Colonic mucosa (tissue), 4 donors: ENCODE data around the gene CBY2. TPM values are rescaled to one million over a fixed set of nuclear protein-coding genes. Genes with fewer than 3 reads are reported as not detected.

Experiments used
- DNase-seq: peaks from one replicate; pipeline ENCODE4 v3.0.0-alpha.2; 2020
- H3K27ac ChIP-seq: fragments of 200-600 bp; one replicate; pipeline ENCODE4 v1.8.0; 2021
- H3K27me3 ChIP-seq: fragments of 200-600 bp; one replicate; pipeline ENCODE4 v1.8.0; 2021
- H3K36me3 ChIP-seq: fragments of 200-600 bp; one replicate; pipeline ENCODE4 v1.8.0; 2021
- H3K4me1 ChIP-seq: fragments of 200-600 bp; one replicate; pipeline ENCODE4 v1.8.0; 2021; ENCODE audit warnings: mild to moderate bottlenecking
- H3K4me3 ChIP-seq: fragments of 200-600 bp; one replicate; pipeline ENCODE4 v1.8.0; 2021
- H3K9ac ChIP-seq, 2 donors: one replicate each; pipeline ENCODE4 v1.7.0; 2013; ENCODE audit warnings: control low read depth in 2 of 2, low read depth in 2 of 2, low read length in 2 of 2
- H3K9me3 ChIP-seq: fragments of 200-600 bp; one replicate; pipeline ENCODE4 v1.8.0; 2021
- intact Hi-C: fragments of 100-400 bp; cut with DNase I; formaldehyde crosslinking; loops from one replicate; pipeline ENCODE4 v1.14.1; 2022
- total RNA-seq, 2 donors: library from RNA; stranded (reverse); fragmentation: NEBNext Ultra II Directional in 1 of 2; extraction: Animal tissue kit (Norgen Biotek cat#: 25700) in 1 of 2; gene quantifications; one replicate each; pipeline ENCODE4 v1.2.1, GENCODE V29; 2021
- TF ChIP-seq, protein P1 (sequence below): fragments of 200-600 bp; IDR thresholded peaks from one replicate; pipeline ENCODE4 v1.8.0; 2022; ENCODE audit warnings: antibody characterized with exemption, mild to moderate bottlenecking
- donor health status: healthy.
- donor health status: DM: no; HTN: no; CAD: no.
- donor health status: DM: no; HTN: no; CAD: no.

The CBY2 gene
- total RNA-seq, 2 donors from 2014 or later: not detected

DNA sequence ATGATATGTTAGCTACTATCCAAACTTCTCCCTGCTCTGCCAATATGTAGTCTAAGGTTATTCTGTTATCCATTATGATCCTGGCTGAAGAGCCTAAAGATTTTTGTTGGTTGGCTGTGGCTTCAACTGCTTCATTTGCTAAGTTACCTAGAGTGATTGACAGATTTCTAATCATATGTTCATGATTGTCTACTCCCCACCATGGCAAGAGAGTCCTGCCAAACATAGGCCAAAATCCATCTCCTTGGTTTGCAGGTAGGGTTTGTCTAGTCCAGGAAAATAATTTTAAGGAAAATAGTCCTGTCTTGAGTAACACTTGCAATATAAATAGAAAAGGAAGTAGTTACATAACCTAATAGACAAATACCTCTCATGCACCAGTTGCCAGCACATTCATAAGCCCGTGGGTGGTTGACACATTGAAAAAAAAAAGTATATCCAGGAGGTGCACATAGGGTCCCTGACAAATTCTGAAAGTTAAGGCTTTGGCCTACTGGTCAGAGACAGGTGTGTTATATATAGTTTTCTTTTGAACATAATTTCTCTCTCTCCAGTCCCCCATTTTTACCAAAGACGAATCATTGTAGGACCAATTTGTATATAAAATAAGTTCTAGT is 5.4 kb upstream of the CBY2 start:
- DNase-seq: no peak
- Histone ChIP-seq H3K9me3 (no peaks in the 10 kb centered on the region), H3K4me1 (no peaks in the 10 kb centered on the region), H3K27ac (no peak overlapping the region), H3K27me3 (no peaks in the 10 kb centered on the region), H3K36me3 (no peaks in the 10 kb centered on the region), H3K9ac (no peak overlapping the region), H3K4me3 (no peak overlapping the region)
- intact Hi-C loops: no loop called here
- TF ChIP-seq, protein P1, sequence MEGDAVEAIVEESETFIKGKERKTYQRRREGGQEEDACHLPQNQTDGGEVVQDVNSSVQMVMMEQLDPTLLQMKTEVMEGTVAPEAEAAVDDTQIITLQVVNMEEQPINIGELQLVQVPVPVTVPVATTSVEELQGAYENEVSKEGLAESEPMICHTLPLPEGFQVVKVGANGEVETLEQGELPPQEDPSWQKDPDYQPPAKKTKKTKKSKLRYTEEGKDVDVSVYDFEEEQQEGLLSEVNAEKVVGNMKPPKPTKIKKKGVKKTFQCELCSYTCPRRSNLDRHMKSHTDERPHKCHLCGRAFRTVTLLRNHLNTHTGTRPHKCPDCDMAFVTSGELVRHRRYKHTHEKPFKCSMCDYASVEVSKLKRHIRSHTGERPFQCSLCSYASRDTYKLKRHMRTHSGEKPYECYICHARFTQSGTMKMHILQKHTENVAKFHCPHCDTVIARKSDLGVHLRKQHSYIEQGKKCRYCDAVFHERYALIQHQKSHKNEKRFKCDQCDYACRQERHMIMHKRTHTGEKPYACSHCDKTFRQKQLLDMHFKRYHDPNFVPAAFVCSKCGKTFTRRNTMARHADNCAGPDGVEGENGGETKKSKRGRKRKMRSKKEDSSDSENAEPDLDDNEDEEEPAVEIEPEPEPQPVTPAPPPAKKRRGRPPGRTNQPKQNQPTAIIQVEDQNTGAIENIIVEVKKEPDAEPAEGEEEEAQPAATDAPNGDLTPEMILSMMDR: no peak

DNA sequence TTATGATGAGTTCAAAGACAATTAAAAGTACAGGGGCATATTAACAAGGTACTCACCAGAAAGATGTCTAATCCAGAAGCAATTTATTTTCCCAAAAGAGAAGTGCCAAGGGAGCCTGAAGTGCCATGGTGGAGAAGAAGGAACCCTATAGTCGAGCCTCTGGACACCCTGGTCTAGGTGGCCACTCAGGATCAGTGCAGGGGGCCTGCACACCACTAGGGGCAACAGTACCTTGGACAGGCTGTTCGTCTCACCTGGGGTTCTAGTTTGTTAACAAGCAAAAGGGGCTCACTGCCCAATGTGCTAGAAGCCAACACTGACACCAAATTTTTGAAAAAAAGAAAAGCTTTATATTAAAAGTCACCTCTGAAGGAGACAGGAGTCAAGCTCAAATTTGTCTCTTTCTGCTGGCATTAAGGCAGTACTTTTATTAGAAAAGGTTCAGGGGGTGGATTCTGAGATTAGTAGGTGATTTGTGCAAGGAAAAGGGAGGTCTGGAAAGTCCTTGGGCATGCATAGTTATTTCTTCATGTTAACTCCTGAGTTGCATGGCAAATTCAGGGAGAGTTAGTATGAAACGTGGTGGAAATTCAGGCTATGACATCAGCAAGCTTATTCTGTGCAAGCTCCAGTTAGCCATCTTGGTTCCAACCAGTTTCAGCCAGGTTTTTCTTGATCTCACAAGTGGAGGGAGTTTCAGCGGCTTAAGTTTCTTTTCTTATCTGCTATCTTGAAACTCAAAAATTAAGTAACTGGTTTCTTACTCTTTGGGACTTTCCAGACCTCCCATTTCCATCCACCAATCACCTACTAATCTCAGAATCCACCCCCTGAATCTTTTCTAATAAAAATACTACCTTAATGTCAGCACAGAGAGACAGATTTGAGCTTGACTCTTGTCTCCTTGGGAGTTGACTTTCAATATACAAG is 884 bp upstream of the CBY2 start:
- TF ChIP-seq, protein P1: no peak
- H3K4me3 ChIP-seq: no peak overlapping the region
- intact Hi-C loops: no loop called here
- no peaks in the 10 kb centered on the region for H3K9me3 ChIP-seq
- no peaks in the 10 kb centered on the region for H3K4me1 ChIP-seq
- no peak overlapping the region for H3K9ac ChIP-seq
- no peaks in the 10 kb centered on the region for H3K27me3 ChIP-seq
- H3K36me3 ChIP-seq: no peaks in the 10 kb centered on the region
- no peak overlapping the region for H3K27ac ChIP-seq
- DNase-seq: no peak

DNA sequence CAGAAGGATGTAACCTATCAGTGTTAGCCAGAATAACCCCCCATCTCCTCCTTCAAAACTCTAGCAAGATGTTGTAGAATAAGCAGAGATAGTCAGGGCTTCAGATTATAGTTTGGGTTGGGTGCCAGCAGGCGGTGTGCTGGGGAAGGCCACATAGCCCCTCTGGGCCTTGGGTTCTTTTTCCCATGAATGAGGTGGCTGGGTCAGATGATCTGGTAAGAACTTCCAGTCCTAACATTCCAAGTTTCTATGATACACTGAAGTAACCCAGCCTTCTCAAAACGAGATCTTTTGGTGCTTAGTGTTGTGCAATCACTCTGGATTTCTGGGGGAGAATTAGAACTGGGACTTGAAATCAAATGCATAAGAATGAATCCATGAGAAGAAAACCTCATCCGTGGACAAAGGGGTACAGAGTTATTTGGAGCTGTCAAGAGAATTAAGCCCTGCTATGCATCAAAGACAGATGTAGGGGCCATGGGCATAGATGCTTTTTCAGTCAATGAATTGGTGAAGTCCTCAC is 810 bp downstream of the CBY2 start:
- H3K4me1 ChIP-seq: no peaks in the 10 kb centered on the region
- H3K9ac ChIP-seq: no peak overlapping the region
- intact Hi-C loops: no loop called here
- no peak for DNase-seq
- H3K36me3 ChIP-seq: no peaks in the 10 kb centered on the region
- H3K27ac ChIP-seq: no peak overlapping the region
- no peak overlapping the region for H3K4me3 ChIP-seq
- TF ChIP-seq, protein P1: no peak
- no peaks in the 10 kb centered on the region for H3K9me3 ChIP-seq
- H3K27me3 ChIP-seq: no peaks in the 10 kb centered on the region

DNA sequence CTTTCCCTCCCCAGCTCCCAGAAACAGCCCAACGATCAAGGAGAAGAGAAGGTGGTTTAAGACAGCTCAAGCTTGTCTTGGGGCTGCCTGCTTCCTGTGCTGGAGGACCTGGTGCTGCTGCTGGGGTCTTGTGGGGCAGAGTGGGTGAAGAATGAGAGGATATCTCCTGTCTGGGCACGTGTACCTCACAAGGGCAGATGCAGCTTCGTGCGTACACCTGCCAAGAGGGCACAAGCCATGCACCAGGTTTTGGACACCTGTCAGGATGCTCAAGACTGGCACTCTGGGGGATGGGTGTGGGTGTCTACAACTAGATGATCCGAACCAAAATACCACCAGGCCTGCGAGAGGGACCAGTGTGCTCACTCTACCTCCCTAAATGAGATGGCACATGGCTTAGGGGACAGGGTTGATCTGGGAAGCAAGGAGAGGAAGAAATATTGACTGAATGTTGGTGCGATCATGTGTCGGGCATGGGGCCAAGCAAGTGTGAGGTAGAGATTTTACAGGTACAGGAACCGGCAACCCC is 2.2 kb downstream of the CBY2 start:
- H3K4me1 ChIP-seq: no peaks in the 10 kb centered on the region
- TF ChIP-seq, protein P1: no peak
- H3K27ac ChIP-seq: no peak overlapping the region
- intact Hi-C loops: no loop called here
- no peak overlapping the region for H3K4me3 ChIP-seq
- no peak for DNase-seq
- no peak overlapping the region for H3K9ac ChIP-seq
- no peaks in the 10 kb centered on the region for H3K36me3 ChIP-seq
- no peaks in the 10 kb centered on the region for H3K9me3 ChIP-seq
- H3K27me3 ChIP-seq: no peaks in the 10 kb centered on the region

DNA sequence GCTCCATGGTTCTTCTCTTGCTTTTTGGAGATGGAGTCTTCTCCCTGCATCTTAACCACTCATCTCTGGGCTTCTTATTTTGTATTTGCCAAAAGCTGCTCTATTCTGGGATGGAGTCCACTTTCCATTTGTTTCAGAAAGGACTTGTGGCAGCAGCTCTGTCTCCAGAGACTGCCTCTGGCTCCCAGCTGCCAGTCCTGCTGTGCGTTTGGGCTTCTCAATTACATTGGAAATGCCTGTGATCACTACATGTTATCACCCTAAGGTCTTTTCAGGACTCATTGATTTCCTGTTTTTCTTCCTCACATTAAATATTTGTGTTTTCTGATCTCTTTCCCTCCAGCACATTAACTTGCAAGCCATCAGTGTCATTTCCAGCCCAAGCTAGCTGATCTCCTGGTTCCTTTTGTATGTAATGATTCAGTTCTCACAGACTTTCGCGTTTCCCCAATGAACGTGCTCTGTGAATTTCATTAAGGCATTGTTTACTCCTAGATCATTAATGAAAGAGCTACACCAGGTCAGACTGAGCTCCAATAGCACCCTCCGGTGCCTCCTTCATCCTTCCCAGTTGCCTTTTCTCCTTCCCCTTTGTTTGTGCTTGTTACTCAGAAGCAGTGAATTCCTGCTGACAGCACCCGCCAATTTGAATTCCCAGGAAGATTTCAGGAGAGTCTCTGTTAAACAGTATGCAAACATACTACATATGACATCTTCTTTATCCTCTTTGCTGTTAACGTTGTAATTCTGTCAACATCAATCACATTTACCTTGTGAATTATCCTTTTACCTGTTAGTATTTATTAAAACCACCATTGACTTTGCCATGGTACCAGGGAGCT is 3.0 kb downstream of the CBY2 start:
- intact Hi-C loops: no loop called here

More for the DNA sequence above, 3.0 kb downstream of the CBY2 start:
- Histone ChIP-seq H3K4me1 (no peaks in the 10 kb centered on the region), H3K9ac (no peak overlapping the region), H3K9me3 (no peaks in the 10 kb centered on the region), H3K4me3 (no peak overlapping the region), H3K27ac (no peak overlapping the region), H3K36me3 (no peaks in the 10 kb centered on the region), H3K27me3 (no peaks in the 10 kb centered on the region)
- TF ChIP-seq, protein P1: no peak
- DNase-seq: no peak
